ENCODE data around the gene PAQR9.

PAQR9 gene

GRCh38 chr3:142961539-142961938 lies 1.9 kb downstream of the PAQR9 start:
- in situ Hi-C loops (cut with HindIII; ENCODE audit: low pct_ligation_motif_present, low pct_unique_long_range_greater_than_20kb, low sequenced_read_pairs), result no loop called here
- DNase-seq, result no peak

- no peak for DNase-seq
- in situ Hi-C loops (cut with HindIII; ENCODE audit: low pct_ligation_motif_present, low pct_unique_long_range_greater_than_20kb, low sequenced_read_pairs), result no loop called here
Measured at GRCh38 chr3:142960322-142960850, 3.1 kb downstream of the PAQR9 start.

GRCh38 chr3:142958707-142959106 lies 4.8 kb downstream of the PAQR9 start:
- DNase-seq, result peak; percentile 38
- in situ Hi-C loops (cut with HindIII; ENCODE audit: low pct_ligation_motif_present, low pct_unique_long_range_greater_than_20kb, low sequenced_read_pairs), result no loop called here

- no peak for DNase-seq
- in situ Hi-C loops (cut with HindIII; ENCODE audit: low pct_ligation_motif_present, low pct_unique_long_range_greater_than_20kb, low sequenced_read_pairs), result no loop called here
Measured at GRCh38 chr3:142953443-142953842, 10.0 kb downstream of the PAQR9 start.

- in situ Hi-C loops (cut with HindIII; ENCODE audit: low pct_ligation_motif_present, low pct_unique_long_range_greater_than_20kb, low sequenced_read_pairs), result no loop called here
- no peak for DNase-seq
Measured at GRCh38 chr3:142952272-142953193, 10.9 kb downstream of the PAQR9 start.

DNA sequence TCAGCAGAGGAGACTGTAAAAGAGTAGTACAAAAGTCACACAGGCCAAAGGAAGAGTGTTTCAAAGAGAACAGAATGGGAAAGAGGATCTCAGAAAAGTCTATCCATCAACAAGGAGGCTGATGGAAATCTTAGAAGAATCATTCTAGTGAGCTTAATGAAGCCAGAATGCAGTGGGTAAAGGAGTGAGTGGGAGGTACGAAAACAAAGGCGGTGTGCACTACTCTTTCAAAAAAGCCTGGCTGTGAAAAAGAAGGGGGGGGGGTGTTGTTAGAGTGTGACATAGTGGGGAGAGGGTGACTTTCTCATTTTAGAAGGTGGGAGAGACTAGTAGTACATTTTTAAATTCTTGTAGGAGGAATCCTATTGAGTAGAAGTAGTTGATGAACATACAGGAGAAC lies 11.7 kb downstream of the PAQR9 start:
- in situ Hi-C loops (cut with HindIII; ENCODE audit: low pct_ligation_motif_present, low pct_unique_long_range_greater_than_20kb, low sequenced_read_pairs), result no loop called here

DNA sequence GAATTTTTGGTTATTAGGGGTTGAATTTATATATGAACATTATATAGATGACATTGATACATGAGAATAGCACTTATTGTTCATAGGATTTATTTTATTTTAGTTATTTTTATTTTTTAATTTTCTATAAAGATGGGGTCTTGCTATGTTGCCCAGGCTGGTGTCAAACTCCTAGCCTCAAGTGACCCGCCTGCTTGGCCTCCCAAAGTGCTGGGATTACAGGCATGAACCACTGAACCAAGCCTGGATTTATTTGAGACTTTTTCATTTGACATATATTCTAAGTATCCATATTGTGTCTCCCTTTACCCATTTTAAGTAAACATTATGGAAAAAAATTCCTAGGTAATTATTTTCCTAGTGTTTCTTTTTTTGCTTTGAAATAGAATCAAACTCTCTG lies 12.5 kb downstream of the PAQR9 start:
- in situ Hi-C loops (cut with HindIII; ENCODE audit: low pct_ligation_motif_present, low pct_unique_long_range_greater_than_20kb, low sequenced_read_pairs), result no loop called here
- no peak for DNase-seq

More for the DNA sequence above, 11.7 kb downstream of the PAQR9 start:
- no peak for DNase-seq

DNA sequence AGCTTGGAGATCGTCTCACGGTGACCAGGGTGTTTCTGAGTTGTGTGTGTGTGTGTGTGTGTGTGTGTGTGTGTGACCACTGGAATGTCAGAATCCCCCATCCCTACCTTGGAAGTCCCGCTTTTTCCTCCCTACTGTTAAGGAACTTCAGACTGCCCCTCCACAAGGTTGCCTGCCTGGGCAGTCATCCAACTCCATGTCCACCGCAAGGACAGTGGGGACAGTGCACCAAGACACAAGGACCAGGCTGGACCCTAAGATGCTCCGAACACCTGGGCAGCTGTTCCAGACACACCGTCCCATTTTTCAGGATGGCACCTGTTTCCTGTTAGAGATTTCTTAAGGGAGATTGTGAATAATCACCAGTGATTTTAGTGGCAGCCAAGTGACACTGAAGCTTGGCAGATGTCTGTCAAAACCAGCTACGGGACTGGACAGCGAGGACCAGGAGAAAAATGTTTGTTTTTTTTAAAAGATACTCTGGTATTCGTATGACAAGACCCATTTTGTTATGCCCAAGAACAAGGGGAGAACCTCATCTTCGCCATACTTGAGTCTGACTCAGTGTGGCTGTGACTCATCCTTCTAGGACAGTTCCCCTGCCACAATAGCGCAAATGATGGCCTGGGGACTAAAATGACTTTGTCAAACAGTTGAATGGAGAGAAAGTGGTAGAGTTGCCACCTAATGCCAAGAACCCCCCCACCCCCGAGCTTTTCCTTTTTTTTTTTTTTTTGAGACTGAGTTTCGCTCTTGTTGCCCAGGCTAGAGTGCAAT lies 15.5 kb downstream of the PAQR9 start:
- in situ Hi-C loops (cut with HindIII; ENCODE audit: low pct_ligation_motif_present, low pct_unique_long_range_greater_than_20kb, low sequenced_read_pairs), result no loop called here
- no peak for DNase-seq

DNA sequence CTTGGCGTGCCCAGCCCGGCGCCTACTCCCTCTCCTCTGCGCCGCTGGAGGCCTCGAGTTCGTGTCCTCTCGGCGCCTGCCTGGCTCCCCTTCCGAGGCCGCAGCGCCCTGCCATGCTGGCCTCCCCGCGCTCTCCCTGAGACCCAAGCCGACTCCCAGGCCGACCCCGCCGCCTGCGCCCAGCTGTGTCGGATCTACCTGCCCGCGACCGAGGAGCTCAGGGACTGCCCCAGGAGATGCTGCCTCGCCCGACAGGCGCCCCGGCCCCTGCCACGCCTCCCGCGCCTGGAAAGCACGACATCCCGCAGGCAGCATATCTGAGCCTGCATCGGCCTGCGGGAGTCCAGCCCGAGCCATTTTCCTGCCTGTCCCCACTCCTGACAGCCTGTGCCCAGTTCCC lies 16.1 kb downstream of the PAQR9 start:
- in situ Hi-C loops (cut with HindIII; ENCODE audit: low pct_ligation_motif_present, low pct_unique_long_range_greater_than_20kb, low sequenced_read_pairs), result no loop called here
- no peak for DNase-seq

- DNase-seq, result no peak
- in situ Hi-C loops (cut with HindIII; ENCODE audit: low pct_ligation_motif_present, low pct_unique_long_range_greater_than_20kb, low sequenced_read_pairs), result no loop called here
Measured at GRCh38 chr3:142946861-142947260, 16.6 kb downstream of the PAQR9 start.

GRCh38 chr3:142945023-142945422 lies 18.5 kb downstream of the PAQR9 start:
- in situ Hi-C loops (cut with HindIII; ENCODE audit: low pct_ligation_motif_present, low pct_unique_long_range_greater_than_20kb, low sequenced_read_pairs), result no loop called here
- DNase-seq, result no peak

GRCh38 chr3:142944342-142944741 lies 19.1 kb downstream of the PAQR9 start:
- in situ Hi-C loops (cut with HindIII; ENCODE audit: low pct_ligation_motif_present, low pct_unique_long_range_greater_than_20kb, low sequenced_read_pairs), result no loop called here
- no peak for DNase-seq

GRCh38 chr3:142943870-142944269 lies 19.6 kb downstream of the PAQR9 start:
- DNase-seq, result no peak
- in situ Hi-C loops (cut with HindIII; ENCODE audit: low pct_ligation_motif_present, low pct_unique_long_range_greater_than_20kb, low sequenced_read_pairs), result no loop called here

DNA sequence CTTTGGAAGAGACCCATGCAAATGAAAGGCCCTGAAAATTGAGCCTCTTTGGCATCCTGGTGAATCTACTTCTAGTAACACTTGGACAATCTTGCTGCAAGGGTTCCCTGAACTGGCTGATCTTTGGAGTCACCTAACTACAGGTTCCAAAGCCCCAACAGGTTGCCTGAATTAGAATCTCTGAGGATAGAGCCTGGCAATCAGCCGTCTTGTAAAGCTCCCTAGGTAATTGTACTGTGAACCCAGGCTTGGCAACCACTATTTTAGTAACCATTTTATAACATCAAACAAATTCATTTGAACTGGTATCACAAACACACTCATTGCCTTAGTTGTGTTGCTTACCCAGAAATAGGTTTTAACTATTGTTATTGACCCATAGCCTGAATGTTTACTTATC lies 20.1 kb downstream of the PAQR9 start:
- in situ Hi-C loops (cut with HindIII; ENCODE audit: low pct_ligation_motif_present, low pct_unique_long_range_greater_than_20kb, low sequenced_read_pairs), result no loop called here

DNA sequence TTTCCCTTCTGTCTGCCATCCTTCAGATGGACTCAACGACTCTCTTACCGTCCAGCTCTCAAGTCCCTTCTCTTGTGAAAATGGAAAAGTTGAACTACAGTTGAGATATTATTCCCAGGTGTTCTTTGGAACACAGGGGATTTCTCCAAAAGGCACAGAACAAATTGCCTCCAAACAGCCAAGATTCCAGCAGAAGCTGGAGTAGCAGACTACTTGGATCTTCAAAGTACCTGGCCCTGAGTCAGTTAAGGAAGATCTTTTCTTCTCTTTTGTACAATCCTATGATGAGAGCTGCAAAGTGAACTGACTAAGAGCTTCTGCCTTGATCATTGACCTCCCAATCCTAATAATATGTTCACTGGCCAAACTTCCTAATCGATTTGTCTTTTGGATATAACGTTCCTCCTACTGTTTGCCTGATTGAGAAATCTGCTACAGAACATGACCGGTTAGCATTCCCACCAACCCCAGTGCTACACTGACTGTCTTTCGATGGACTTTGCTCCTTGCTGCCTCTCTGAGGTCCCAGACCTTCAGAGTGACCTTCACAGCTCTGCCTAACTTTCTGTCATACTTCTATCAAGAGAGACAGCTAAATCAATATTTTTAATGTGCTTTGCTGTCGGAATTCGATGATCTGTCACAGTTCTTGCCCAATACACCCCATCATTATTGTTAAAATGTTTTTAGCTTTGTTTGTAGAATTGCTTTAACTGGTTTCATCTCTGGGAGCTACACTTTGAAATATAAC lies 21.9 kb downstream of the PAQR9 start:
- no peak for DNase-seq
- in situ Hi-C loops (cut with HindIII; ENCODE audit: low pct_ligation_motif_present, low pct_unique_long_range_greater_than_20kb, low sequenced_read_pairs), result no loop called here

More for the DNA sequence above, 20.1 kb downstream of the PAQR9 start:
- DNase-seq, result no peak

DNA sequence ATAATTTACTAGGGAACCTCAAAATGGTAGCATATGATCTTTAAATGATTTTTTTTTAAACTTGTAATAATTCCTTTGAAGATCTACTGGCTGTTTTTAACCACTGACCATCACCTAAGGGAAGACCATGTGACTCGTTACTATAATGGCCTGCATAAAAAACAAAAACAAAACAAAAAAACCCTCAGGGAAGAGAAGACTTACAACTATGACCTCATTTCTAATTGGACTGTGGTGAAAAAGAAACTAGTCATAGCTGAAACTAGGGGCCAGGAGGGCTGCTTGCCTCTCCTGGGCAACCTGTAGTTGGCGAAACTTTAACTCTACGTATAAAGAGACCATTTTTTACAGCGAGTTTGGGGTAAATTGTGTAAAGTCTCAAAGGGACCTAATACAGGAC lies 23.0 kb downstream of the PAQR9 start:
- in situ Hi-C loops (cut with HindIII; ENCODE audit: low pct_ligation_motif_present, low pct_unique_long_range_greater_than_20kb, low sequenced_read_pairs), result no loop called here
- no peak for DNase-seq

- no peak for DNase-seq
- in situ Hi-C loops (cut with HindIII; ENCODE audit: low pct_ligation_motif_present, low pct_unique_long_range_greater_than_20kb, low sequenced_read_pairs), result no loop called here
Measured at GRCh38 chr3:142940000-142940399, 23.5 kb downstream of the PAQR9 start.

- in situ Hi-C loops (cut with HindIII; ENCODE audit: low pct_ligation_motif_present, low pct_unique_long_range_greater_than_20kb, low sequenced_read_pairs), result no loop called here
- DNase-seq, result no peak
Measured at GRCh38 chr3:142935963-142936362, 27.5 kb downstream of the PAQR9 start.

GRCh38 chr3:142934887-142935269 lies 28.6 kb downstream of the PAQR9 start:
- no peak for DNase-seq
- in situ Hi-C loops (cut with HindIII; ENCODE audit: low pct_ligation_motif_present, low pct_unique_long_range_greater_than_20kb, low sequenced_read_pairs), result no loop called here

Measured in ACHN (cell line).